A172 (cell line): Measurements from ENCODE around the gene P2RX5. TPM values are rescaled to one million over a fixed set of nuclear protein-coding genes. Genes with fewer than 3 reads are reported as not detected.

Experiments
- DNase-seq: peaks from one replicate; pipeline ENCODE4 v3.0.0-alpha.2; 2015; ENCODE audit warnings: low spot score
- total RNA-seq: library from RNA; depleted of rRNA; stranded (reverse); fragments of >200 nt; shearing (Covaris generic); gene quantifications from 2 replicates; pipeline ENCODE4 v1.2.3, GENCODE V29; 2014

Gene P2RX5
- total RNA-seq, 1 experiment from 2014 or later: 32.7 TPM

DNA sequence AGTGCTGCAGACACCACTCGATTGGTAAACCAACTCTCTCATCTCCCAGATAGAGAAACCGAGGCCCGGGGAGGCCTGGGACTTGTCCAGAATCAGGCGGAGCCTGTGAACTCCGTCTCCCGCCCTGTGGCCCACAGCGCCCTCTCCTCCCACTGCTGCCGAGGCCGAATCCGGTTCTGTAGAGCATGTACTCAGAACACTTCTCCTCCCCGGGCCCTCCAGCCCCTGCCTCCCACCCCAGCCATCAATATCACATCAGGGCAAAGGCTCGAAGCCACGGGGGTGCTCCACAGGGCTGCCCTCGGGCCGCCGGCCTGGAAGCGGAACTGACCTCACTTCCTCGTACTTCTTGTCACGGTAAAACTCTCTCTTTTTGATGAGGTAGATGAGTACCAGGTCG is 14.4 kb downstream of the P2RX5 start:
- DNase-seq: no peak

DNA sequence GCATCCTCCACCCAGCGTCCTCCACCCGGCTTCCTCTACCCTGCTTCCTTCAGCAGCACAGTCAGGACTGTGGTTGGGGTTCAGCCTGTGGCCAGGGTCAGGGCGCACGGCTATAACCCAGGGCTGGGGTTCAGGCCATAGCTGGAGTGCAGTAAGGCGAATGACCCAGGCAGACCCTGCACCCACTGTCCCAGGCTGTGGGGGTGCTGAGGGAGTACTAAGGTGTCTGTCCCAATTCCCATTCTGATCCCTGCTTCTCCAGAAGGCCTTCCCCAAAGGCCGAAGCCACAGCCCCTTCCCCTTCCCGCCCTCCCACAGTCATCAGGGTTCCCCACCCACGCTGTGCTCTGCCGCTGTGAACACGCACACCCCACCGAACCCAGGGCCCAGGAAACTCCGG is 14.9 kb downstream of the P2RX5 start:
- DNase-seq: no peak

- no peak for DNase-seq
Observed at GRCh38 chr17:3679531-3680126, 16.3 kb downstream of the P2RX5 start.

DNA sequence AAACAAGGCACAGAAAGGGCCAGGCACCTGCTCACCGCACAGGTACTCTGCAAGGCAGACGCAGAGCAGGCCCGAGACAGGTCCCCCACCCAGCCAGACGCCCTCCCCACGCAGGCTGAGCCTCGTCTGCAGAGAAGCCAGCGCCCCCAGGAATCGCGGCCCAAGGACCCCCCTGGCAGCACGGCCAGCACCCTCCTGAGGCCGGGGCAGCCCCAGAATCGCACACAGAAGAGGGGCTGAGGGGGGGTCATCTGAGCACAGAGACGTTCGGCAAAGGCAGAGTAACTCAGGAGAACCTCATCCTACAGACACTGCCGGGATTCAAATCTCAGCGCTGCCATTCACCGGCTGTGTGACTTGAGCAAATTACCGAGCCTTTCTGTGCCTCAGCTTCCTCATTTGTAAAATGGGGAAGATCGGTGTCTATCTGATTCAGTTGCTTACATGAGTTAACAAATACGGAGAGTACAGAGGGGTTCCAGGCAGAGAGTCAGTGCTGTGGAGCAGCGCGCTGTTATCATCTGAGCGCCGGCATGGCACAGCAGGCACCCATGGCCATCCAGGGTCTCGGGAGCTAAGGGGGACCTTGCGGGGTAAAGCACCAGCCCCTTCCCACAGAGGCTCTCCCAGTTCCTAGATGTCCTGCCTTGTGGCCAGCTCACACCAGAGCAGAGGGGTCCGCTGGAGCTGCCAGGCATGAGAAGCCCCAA is 17.0 kb downstream of the P2RX5 start:
- DNase-seq: no peak

DNA sequence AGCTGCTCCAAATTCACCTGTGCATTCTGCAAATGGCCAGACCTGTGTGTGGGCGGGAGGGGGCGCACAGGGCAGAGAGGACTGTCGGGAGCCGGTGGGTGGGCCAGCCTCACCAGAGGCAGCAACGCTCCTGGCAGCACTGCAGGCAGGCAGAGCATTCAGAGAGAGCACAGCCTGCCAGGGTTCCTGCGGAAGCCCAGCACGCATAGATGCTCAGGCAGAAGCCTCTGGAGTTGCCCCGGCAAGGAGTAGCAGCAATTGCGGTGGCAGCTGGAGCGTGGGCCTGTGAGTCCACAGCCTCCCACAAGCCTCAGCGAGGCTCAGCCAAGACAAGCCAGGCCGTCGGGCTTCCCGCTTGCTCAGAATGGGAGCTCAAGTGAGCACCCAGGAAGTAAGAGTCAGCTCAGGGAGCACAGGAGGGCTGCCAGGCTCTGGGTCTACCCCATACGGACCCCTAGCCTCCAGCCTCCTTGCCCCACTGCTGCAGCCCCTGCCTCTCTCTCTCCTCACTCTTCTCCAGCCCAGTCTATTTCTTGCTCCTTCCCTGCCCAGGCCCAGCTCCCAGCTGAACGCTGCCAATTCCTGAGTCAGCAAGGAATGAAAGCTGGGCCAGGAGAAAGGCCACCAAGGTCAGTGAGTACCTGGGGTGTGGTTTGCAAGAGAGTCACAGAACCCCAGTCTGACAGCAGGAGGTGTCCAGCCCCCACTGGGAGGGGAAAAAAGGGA is 17.7 kb downstream of the P2RX5 start:
- DNase-seq: no peak

- DNase-seq: no peak
Observed at GRCh38 chr17:3675886-3676285, 20.1 kb downstream of the P2RX5 start.

DNA sequence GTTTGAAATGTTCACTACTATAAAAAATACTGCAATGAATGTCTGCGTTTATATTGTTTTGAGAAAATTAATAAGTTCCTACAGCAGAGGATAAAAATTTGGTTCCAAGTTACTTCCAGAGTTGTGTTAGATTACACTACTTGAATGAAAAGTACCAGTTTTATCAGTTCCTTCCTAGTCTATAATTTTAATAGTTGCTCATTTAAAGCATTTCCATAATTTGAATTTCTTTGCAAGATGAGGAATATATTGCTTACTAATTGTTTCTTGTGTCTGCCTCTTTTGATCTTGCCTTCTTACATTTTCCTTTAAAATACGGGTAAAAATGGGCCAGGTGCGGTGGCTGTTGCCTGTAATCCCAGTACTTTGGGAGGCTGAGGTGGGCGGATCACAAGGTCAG is 23.4 kb downstream of the P2RX5 start:
- no peak for DNase-seq

GRCh38 chr17:3669548-3669947 is 26.4 kb downstream of the P2RX5 start:
- no peak for DNase-seq

GRCh38 chr17:3669085-3669347 is 26.9 kb downstream of the P2RX5 start:
- no peak for DNase-seq

DNA sequence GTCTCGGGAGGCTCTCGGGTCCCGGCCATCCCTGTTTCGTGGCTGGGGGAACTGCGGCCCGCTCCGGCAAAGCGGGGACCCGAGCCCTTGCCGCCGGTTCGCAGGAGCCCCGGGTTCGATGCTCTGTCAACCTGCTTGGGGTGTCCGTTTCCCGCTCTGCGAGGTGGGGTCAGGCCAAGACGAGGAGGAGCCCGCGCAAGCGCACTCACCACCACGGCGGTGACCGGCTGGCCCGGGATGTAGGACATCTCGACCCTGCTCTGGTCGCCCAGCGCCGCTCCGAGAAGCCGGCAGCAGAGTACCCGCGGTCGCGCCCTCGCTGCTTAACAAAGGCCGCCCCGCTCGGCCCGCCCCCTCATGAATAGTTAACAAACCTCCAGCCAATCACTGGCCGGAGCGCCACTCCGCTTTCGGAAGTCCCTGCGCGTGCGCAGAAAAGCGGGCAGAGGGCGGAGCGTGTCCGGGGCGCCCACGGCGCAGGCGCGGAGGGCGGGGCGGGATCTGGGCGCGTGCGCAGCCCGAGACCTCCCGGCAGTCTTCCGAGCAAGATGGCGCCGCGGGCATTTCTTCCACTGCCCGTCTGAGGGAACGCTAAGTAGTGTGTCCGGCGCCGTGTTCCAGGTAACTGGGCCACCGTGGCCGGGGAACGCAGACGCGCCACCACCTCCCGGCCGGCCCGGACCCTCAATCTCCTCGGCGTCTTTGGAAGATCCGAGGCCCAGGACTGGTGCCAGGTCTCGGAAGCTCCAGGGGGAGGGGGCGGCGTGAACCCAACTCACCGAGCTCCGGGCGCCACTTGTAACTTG is 27.5 kb downstream of the P2RX5 start, which contains the start of the genes EMC6 and TAX1BP3:
Gene EMC6 (plus strand): TSS at position 534 of the 806 bp plus-strand sequence. CDS start 335 bp downstream, outside the sequence.
Gene TAX1BP3 (minus strand): TSS at position 300 of the 806 bp plus-strand sequence. CDS start 52 bp downstream, at position 248.
- peak; percentile 96 for DNase-seq

GRCh38 chr17:3667366-3668278 is 28.3 kb downstream of the P2RX5 start:
- peak; percentile 88 for DNase-seq

GRCh38 chr17:3666516-3666915 is 29.4 kb downstream of the P2RX5 start:
- DNase-seq: no peak

DNA sequence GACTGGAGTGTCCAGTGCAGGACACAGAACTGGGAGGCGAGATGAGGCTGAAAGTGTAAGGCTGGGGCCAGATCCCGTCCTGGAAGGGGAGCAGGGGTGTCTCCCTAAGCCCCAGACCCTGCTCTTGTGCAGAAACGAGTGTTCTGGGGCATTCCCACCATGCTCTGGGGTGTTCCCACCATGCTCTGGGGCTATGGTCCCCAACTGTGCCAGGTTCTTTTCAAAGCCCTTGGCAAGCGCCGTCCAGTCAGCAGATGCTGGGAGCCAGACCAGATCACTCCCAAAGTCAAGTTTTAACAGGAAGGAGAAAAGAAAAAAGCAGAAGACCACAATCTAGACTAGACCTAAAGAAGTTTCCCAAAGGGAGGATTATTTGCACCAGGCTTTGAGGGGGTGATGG is 30.1 kb downstream of the P2RX5 start:
- DNase-seq: no peak

GRCh38 chr17:3663102-3664011 is 32.6 kb downstream of the P2RX5 start:
- DNase-seq: no peak

GRCh38 chr17:3660311-3660891 is 35.6 kb downstream of the P2RX5 start:
- no peak for DNase-seq

DNA sequence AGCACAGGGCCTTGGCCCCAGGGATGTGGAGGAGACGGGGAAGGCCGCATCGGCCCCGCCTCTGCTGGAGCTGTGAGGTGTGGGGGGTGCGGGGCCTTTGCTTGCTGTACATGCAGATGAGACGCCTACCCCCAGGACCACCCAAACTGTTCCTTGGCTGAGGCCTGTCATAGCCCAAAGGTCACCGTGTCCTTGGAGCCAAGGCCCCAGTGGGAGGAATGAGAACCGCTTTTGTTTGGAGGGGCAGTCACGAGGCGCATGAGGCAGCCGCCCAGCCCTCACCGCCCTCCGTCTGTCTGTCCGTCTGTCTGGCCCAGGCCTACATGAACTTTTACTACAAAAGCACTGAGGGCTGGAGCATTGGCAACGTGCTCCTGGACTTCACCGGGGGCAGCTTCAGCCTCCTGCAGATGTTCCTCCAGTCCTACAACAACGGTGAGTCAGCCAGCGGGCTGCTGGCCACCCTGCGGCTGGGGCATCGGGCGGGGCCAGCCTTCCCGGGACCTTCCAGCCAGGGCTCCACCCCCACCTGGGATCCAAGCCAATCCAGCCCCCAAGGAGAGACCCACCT is 36.3 kb downstream of the P2RX5 start:
- DNase-seq: peak; percentile 91

GRCh38 chr17:3658784-3659449 is 37.0 kb downstream of the P2RX5 start:
- DNase-seq: no peak

GRCh38 chr17:3657874-3658783 is 37.8 kb downstream of the P2RX5 start:
- no peak for DNase-seq
